K562 (cell line): ENCODE data around the gene GET3. TPM values are rescaled to one million over a fixed set of nuclear protein-coding genes. Genes with fewer than 3 reads are reported as not detected.

Source experiments
- ADNP ChIP-seq: fragments of 200-800 bp; sonication (Bioruptor generic); IDR thresholded peaks from 2 replicates; pipeline ENCODE4 v1.6.1; 2016; ENCODE audit warnings: missing genetic modification characterization, missing compliant biosample characterization
- DPF2 ChIP-seq: fragments of 450-650 bp; IDR thresholded peaks from 2 replicates; pipeline ENCODE4 v1.6.1; 2016
- MAFF ChIP-seq: IDR thresholded peaks from 2 replicates; pipeline ENCODE4 v1.6.1; 2012; ENCODE audit warnings: low read length, improper control_type of control experiment
- NR2F6 ChIP-seq: fragments of 450-650 bp; formaldehyde crosslinking; IDR thresholded peaks from 2 replicates; pipeline ENCODE4 v1.4.0; 2020; ENCODE audit warnings: mild to moderate bottlenecking
- POLR2AphosphoS5 ChIP-seq: IDR thresholded peaks from 2 replicates; pipeline ENCODE4 v1.6.1; 2011; ENCODE audit warnings: mild to moderate bottlenecking, low read depth, low read length, moderate library complexity; ENCODE audit not compliant: control insufficient read depth, insufficient read depth
- ZSCAN29 ChIP-seq: fragments of 450-650 bp; IDR thresholded peaks from 2 replicates; pipeline ENCODE4 v1.6.1; 2017
- ZZZ3 ChIP-seq: fragments of 450-650 bp; IDR thresholded peaks from 2 replicates; pipeline ENCODE4 v1.6.1; 2016; ENCODE audit warnings: antibody characterized with exemption, mild to moderate bottlenecking, moderate library complexity
- polyA plus RNA-seq, 8 experiments: library from polyadenylated mRNA; depleted of rRNA in 4 of 8; stranded (reverse) in 5 of 8; unstranded in 3 of 8; fragments of >200 nt; fragmentation: Nextera tagmentation in 2 of 8; fragmentation: Illumina TruSeq in 1 of 8; extraction: Ambion mirVana in 2 of 8; extraction: Trizol in 1 of 8; gene quantifications; 2 replicates each; pipeline versions ENCODE4 v1.2.1 to v1.2.3, GENCODE V29; 2011 to 2014; ENCODE audit warnings: inconsistent platforms in 1 of 8, missing spikeins in 1 of 8
- total RNA-seq, 7 experiments: library from RNA; depleted of rRNA in 6 of 7; stranded (reverse); fragments of >200 nt in 6 of 7; fragmentation: Illumina TruSeq in 2 of 7; extraction: Trizol in 2 of 7; gene quantifications; 2 replicates each; pipeline versions ENCODE4 v1.2.1 to v1.2.3, GENCODE V29; 2011 to 2021; ENCODE audit warnings: low replicate concordance in 1 of 7
- TF ChIP-seq, protein P1 (sequence below): fragments of 250-450 bp; sonication (Bioruptor Pico); IDR thresholded peaks from 2 replicates; pipeline ENCODE4 v1.5.0; 2020; ENCODE audit warnings: mild to moderate bottlenecking, borderline replicate concordance
- TF ChIP-seq, protein P2 (sequence below): IDR thresholded peaks from 2 replicates; pipeline ENCODE4 v1.6.1; 2012; ENCODE audit warnings: low read depth, low read length, improper control_type of control experiment, borderline replicate concordance
- TF ChIP-seq, protein P3 (sequence below), 2 experiments: fragments of 450-650 bp; conservative IDR thresholded peaks; 2 replicates each; pipeline ENCODE4 v1.6.1; 2017; ENCODE audit warnings: mild to moderate bottlenecking in 2 of 2, moderate library complexity in 2 of 2
- TF ChIP-seq, protein P4 (sequence below): fragments of 200-800 bp; sonication (Bioruptor generic); IDR thresholded peaks from 2 replicates; pipeline ENCODE4 v1.6.1; 2017; ENCODE audit warnings: missing genetic modification characterization, missing compliant biosample characterization
- TF ChIP-seq, protein P5 (sequence below): fragments of 200-800 bp; sonication (Bioruptor generic); IDR thresholded peaks from 2 replicates; pipeline ENCODE4 v1.6.1; 2016; ENCODE audit warnings: missing genetic modification characterization, missing compliant biosample characterization
- TF ChIP-seq, protein P6 (sequence below): fragments of 250-450 bp; sonication (Bioruptor Pico); IDR thresholded peaks from 2 replicates; pipeline ENCODE4 v1.5.0; 2021

Gene GET3
- total and polyA plus RNA-seq, 9 of the 15 experiments (the other 6 are each of a cell fraction or from before 2014, with no cell fraction given), result 8.3 to 83.5 (median 51.8) TPM

DNA sequence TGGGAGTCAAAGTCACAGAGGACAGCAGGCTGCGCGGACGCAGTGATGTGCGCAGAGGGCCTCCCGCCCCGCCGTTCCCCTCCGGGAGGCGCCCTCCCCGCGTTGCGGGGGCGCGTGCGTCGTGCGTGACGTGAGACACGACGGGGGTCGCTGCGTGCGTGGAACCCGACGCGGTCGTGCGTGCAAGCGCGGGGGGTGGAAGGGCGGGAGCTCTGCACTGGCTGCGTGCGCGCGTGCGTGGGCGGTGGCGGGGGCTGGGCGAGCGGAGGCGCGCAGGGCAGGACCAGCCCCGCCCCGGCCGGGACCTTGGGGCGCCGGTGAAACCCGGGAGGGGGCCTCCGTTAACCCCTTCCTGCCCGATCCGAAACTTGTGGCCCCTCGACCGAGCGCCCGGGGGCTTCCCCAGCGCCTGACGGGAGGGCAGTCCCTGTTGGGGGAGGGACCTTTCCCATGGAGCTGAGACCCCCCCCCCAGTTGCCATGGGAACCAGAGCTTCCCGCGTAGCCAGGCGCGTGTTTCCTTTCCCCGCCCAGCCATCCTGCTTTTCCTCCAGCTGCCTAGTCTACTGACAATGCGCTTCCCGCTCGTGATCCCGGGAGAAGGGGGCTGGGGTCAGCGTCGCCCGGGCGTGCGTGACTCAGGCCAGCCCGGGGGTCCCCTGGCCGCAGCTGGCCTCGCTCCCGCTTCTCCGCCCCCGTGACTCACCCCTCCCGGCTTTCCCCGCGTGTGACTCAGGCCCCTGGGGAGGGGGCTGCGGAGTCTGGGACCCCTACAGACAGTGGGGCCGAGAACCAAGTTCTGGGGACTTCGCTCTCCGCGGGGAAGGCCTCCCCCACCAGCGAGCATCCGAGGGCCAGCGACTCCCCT, 45.4 kb downstream of the GET3 start (continued):
- TF ChIP-seq, protein P1, sequence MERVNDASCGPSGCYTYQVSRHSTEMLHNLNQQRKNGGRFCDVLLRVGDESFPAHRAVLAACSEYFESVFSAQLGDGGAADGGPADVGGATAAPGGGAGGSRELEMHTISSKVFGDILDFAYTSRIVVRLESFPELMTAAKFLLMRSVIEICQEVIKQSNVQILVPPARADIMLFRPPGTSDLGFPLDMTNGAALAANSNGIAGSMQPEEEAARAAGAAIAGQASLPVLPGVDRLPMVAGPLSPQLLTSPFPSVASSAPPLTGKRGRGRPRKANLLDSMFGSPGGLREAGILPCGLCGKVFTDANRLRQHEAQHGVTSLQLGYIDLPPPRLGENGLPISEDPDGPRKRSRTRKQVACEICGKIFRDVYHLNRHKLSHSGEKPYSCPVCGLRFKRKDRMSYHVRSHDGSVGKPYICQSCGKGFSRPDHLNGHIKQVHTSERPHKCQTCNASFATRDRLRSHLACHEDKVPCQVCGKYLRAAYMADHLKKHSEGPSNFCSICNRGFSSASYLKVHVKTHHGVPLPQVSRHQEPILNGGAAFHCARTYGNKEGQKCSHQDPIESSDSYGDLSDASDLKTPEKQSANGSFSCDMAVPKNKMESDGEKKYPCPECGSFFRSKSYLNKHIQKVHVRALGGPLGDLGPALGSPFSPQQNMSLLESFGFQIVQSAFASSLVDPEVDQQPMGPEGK (CRISPR knock-in tag), result peak; percentile 71; the same call in 1 of the 2 replicates
- peak; percentile 43; the same call in 1 of the 2 replicates for TF ChIP-seq DPF2
- TF ChIP-seq MAFF, result no peak
- no peak for TF ChIP-seq NR2F6 (CRISPR knock-in tag)
- no peak for TF ChIP-seq ZSCAN29
- no peak for TF ChIP-seq POLR2AphosphoS5
- TF ChIP-seq, protein P2, sequence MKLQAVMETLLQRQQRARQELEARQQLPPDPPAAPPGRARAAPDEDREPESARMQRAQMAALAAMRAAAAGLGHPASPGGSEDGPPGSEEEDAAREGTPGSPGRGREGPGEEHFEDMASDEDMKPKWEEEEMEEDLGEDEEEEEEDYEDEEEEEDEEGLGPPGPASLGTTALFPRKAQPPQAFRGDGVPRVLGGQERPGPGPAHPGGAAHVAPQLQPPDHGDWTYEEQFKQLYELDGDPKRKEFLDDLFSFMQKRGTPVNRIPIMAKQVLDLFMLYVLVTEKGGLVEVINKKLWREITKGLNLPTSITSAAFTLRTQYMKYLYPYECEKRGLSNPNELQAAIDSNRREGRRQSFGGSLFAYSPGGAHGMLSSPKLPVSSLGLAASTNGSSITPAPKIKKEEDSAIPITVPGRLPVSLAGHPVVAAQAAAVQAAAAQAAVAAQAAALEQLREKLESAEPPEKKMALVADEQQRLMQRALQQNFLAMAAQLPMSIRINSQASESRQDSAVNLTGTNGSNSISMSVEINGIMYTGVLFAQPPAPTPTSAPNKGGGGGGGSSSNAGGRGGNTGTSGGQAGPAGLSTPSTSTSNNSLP, result no peak
- TF ChIP-seq, protein P3, sequence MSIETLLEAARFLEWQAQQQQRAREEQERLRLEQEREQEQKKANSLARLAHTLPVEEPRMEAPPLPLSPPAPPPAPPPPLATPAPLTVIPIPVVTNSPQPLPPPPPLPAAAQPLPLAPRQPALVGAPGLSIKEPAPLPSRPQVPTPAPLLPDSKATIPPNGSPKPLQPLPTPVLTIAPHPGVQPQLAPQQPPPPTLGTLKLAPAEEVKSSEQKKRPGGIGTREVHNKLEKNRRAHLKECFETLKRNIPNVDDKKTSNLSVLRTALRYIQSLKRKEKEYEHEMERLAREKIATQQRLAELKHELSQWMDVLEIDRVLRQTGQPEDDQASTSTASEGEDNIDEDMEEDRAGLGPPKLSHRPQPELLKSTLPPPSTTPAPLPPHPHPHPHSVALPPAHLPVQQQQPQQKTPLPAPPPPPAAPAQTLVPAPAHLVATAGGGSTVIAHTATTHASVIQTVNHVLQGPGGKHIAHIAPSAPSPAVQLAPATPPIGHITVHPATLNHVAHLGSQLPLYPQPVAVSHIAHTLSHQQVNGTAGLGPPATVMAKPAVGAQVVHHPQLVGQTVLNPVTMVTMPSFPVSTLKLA (conservative IDR thresholded peaks at IDR 0.05), result peak; percentile 83 to 93
- TF ChIP-seq, protein P4, sequence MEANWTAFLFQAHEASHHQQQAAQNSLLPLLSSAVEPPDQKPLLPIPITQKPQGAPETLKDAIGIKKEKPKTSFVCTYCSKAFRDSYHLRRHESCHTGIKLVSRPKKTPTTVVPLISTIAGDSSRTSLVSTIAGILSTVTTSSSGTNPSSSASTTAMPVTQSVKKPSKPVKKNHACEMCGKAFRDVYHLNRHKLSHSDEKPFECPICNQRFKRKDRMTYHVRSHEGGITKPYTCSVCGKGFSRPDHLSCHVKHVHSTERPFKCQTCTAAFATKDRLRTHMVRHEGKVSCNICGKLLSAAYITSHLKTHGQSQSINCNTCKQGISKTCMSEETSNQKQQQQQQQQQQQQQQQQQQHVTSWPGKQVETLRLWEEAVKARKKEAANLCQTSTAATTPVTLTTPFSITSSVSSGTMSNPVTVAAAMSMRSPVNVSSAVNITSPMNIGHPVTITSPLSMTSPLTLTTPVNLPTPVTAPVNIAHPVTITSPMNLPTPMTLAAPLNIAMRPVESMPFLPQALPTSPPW (CRISPR knock-in tag), result peak; percentile 99
- no peak for TF ChIP-seq ADNP (tag)
- no peak for TF ChIP-seq ZZZ3
- TF ChIP-seq, protein P5, sequence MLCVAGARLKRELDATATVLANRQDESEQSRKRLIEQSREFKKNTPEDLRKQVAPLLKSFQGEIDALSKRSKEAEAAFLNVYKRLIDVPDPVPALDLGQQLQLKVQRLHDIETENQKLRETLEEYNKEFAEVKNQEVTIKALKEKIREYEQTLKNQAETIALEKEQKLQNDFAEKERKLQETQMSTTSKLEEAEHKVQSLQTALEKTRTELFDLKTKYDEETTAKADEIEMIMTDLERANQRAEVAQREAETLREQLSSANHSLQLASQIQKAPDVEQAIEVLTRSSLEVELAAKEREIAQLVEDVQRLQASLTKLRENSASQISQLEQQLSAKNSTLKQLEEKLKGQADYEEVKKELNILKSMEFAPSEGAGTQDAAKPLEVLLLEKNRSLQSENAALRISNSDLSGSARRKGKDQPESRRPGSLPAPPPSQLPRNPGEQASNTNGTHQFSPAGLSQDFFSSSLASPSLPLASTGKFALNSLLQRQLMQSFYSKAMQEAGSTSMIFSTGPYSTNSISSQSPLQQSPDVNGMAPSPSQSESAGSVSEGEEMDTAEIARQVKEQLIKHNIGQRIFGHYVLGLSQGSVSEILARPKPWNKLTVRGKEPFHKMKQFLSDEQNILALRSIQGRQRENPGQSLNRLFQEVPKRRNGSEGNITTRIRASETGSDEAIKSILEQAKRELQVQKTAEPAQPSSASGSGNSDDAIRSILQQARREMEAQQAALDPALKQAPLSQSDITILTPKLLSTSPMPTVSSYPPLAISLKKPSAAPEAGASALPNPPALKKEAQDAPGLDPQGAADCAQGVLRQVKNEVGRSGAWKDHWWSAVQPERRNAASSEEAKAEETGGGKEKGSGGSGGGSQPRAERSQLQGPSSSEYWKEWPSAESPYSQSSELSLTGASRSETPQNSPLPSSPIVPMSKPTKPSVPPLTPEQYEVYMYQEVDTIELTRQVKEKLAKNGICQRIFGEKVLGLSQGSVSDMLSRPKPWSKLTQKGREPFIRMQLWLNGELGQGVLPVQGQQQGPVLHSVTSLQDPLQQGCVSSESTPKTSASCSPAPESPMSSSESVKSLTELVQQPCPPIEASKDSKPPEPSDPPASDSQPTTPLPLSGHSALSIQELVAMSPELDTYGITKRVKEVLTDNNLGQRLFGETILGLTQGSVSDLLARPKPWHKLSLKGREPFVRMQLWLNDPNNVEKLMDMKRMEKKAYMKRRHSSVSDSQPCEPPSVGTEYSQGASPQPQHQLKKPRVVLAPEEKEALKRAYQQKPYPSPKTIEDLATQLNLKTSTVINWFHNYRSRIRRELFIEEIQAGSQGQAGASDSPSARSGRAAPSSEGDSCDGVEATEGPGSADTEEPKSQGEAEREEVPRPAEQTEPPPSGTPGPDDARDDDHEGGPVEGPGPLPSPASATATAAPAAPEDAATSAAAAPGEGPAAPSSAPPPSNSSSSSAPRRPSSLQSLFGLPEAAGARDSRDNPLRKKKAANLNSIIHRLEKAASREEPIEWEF (CRISPR knock-in tag), result no peak
- TF ChIP-seq, protein P6, sequence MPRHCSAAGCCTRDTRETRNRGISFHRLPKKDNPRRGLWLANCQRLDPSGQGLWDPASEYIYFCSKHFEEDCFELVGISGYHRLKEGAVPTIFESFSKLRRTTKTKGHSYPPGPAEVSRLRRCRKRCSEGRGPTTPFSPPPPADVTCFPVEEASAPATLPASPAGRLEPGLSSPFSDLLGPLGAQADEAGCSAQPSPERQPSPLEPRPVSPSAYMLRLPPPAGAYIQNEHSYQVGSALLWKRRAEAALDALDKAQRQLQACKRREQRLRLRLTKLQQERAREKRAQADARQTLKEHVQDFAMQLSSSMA (CRISPR knock-in tag), result 0 out of 2 replicates have a peak, but pooled peaks have one; percentile 80
